Measurements from ENCODE around the gene CCSER1. TPM values are rescaled to one million over a fixed set of nuclear protein-coding genes. Genes with fewer than 3 reads are reported as not detected.

CCSER1 gene
- total and polyA plus RNA-seq, 2 donors (not counting 1 experiment from before 2014, with no cell fraction given), result 10.7 to 39.5 TPM

DNA sequence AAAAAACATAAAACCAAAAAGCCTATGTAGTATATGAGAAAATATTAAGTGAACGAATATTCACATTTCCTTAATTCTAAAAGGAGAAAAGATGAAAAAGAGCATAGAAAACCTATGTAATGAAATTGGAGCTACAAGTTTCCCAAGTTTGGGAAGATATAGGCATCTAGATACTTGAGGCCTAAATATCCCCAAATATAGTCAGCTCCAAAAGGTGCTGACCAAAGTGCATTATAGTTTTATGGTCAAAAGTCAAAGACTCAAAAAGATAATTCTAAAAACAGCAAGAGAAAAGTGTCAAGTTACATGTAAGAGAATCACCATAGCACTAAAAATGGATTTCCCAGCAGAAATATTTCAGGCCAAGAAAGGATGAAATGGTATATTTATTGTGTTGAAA lies 1502.9 kb downstream of the CCSER1 start:
- Histone ChIP-seq H3K9me3 (ENCODE audit: control extremely low read depth in 1 of 3, control insufficient read depth in 2 of 3, insufficient read depth in 1 of 3, low read length in 2 of 3) (peaks cover 0 to 3% (median 1%) of the 10 kb centered on the region in 3 donors), H3K27ac (ENCODE audit: low read length in 2 of 2) (no peak overlapping the region), H3K27me3 (replicated peaks in 1 of 4; ENCODE audit: control extremely low read depth in 1 of 4, control insufficient read depth in 3 of 4, insufficient read depth in 4 of 4, low read length in 3 of 4) (no peaks in the 10 kb centered on the region), H3K4me2 (replicated peaks; ENCODE audit: low read depth, low read length, poor library complexity, severe bottlenecking) (no peak overlapping the region), H3K9ac (ENCODE audit: low read length) (no peak overlapping the region), H2AFZ (ENCODE audit: insufficient read depth, low read depth, low read length, poor library complexity, severe bottlenecking) (no peak overlapping the region), H3K36me3 (replicated peaks in 1 of 2; ENCODE audit: control extremely low read depth in 1 of 2, control insufficient read depth in 1 of 2, extremely low read depth in 1 of 2, insufficient read depth in 2 of 2, low read length in 1 of 2) (no peaks in the 10 kb centered on the region), H3K4me3 (ENCODE audit: control extremely low read depth in 1 of 5, extremely low read depth in 1 of 5, insufficient read depth in 1 of 5, low read depth in 2 of 5, low read length in 4 of 5) (no peak overlapping the region), H4K20me1 (ENCODE audit: control insufficient read depth, insufficient read depth, low read length, poor library complexity, severe bottlenecking) (no peaks in the 10 kb centered on the region), H3K79me2 (ENCODE audit: control insufficient read depth, insufficient read depth, low read length) (no peaks in the 10 kb centered on the region), H3K4me1 (ENCODE audit: control insufficient read depth in 2 of 2, insufficient read depth in 2 of 2, low read length in 2 of 2) (no peaks in the 10 kb centered on the region)
- DNase-seq, result no peak
- TF ChIP-seq EZH2 (IDR thresholded peaks at IDR 0.05; ENCODE audit: borderline replicate concordance, insufficient read depth, low read depth, low read length, poor library complexity, severe bottlenecking), result no peak
- TF ChIP-seq, protein P1, sequence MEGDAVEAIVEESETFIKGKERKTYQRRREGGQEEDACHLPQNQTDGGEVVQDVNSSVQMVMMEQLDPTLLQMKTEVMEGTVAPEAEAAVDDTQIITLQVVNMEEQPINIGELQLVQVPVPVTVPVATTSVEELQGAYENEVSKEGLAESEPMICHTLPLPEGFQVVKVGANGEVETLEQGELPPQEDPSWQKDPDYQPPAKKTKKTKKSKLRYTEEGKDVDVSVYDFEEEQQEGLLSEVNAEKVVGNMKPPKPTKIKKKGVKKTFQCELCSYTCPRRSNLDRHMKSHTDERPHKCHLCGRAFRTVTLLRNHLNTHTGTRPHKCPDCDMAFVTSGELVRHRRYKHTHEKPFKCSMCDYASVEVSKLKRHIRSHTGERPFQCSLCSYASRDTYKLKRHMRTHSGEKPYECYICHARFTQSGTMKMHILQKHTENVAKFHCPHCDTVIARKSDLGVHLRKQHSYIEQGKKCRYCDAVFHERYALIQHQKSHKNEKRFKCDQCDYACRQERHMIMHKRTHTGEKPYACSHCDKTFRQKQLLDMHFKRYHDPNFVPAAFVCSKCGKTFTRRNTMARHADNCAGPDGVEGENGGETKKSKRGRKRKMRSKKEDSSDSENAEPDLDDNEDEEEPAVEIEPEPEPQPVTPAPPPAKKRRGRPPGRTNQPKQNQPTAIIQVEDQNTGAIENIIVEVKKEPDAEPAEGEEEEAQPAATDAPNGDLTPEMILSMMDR (IDR thresholded peaks at IDR 0.05), result no peak
- Mint-ChIP-seq H3K27ac (no peak overlapping the region), H3K9me3 (ENCODE audit: insufficient read depth) (peaks cover 5% of the 10 kb centered on the region), H3K4me3 (no peak overlapping the region), H3K4me1 (no peaks in the 10 kb centered on the region), H3K27me3 (no peaks in the 10 kb centered on the region)
- no CpG with 5 or more reads among the region's 1 CpG for WGBS (ENCODE audit: insufficient coverage)
- intact Hi-C loops (cut with micrococcal nuclease), result no loop called here
- no peak for ATAC-seq (ENCODE audit: low read depth)
- ChIA-PET CTCF (no interaction called here), POLR2A (no interaction called here)

DNA sequence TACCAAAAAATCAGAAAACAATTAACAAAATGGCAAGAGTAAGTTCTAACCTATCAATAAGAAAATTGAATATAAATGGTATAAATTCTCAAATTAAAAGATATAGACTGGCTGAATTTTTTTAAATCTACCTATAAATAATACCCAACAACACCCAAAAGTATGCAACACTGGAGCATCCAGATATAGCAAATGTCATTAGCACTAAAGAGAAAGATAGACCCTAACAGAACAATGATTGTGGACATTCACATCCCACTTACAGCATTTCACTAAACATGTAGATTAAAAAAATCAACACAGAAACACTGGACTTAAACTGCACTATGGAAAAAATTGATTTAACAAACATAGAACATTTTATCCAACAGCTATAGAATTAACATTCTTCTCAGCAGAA lies 1503.6 kb downstream of the CCSER1 start:
- Histone ChIP-seq H3K79me2 (ENCODE audit: control insufficient read depth, insufficient read depth, low read length) (no peaks in the 10 kb centered on the region), H3K4me3 (ENCODE audit: control extremely low read depth in 1 of 5, extremely low read depth in 1 of 5, insufficient read depth in 1 of 5, low read depth in 2 of 5, low read length in 4 of 5) (no peak overlapping the region), H2AFZ (ENCODE audit: insufficient read depth, low read depth, low read length, poor library complexity, severe bottlenecking) (no peak overlapping the region), H3K4me1 (ENCODE audit: control insufficient read depth in 2 of 2, insufficient read depth in 2 of 2, low read length in 2 of 2) (no peaks in the 10 kb centered on the region), H3K36me3 (replicated peaks in 1 of 2; ENCODE audit: control extremely low read depth in 1 of 2, control insufficient read depth in 1 of 2, extremely low read depth in 1 of 2, insufficient read depth in 2 of 2, low read length in 1 of 2) (no peaks in the 10 kb centered on the region), H3K4me2 (replicated peaks; ENCODE audit: low read depth, low read length, poor library complexity, severe bottlenecking) (no peak overlapping the region), H3K9ac (ENCODE audit: low read length) (no peak overlapping the region), H4K20me1 (ENCODE audit: control insufficient read depth, insufficient read depth, low read length, poor library complexity, severe bottlenecking) (no peaks in the 10 kb centered on the region), H3K9me3 (ENCODE audit: control extremely low read depth in 1 of 3, control insufficient read depth in 2 of 3, insufficient read depth in 1 of 3, low read length in 2 of 3) (peaks cover 0 to 3% (median 1%) of the 10 kb centered on the region in 3 donors), H3K27ac (ENCODE audit: low read length in 2 of 2) (no peak overlapping the region), H3K27me3 (replicated peaks in 1 of 4; ENCODE audit: control extremely low read depth in 1 of 4, control insufficient read depth in 3 of 4, insufficient read depth in 4 of 4, low read length in 3 of 4) (no peaks in the 10 kb centered on the region)
- Mint-ChIP-seq H3K4me1 (no peaks in the 10 kb centered on the region), H3K27ac (no peak overlapping the region), H3K4me3 (no peak overlapping the region), H3K27me3 (no peaks in the 10 kb centered on the region), H3K9me3 (ENCODE audit: insufficient read depth) (peaks cover 5% of the 10 kb centered on the region)
- ChIA-PET POLR2A (no interaction called here), CTCF (no interaction called here)
- TF ChIP-seq EZH2 (IDR thresholded peaks at IDR 0.05; ENCODE audit: borderline replicate concordance, insufficient read depth, low read depth, low read length, poor library complexity, severe bottlenecking), result no peak
- TF ChIP-seq, protein P1 (IDR thresholded peaks at IDR 0.05), result no peak
- intact Hi-C loops (cut with micrococcal nuclease), result no loop called here
- ATAC-seq (ENCODE audit: low read depth) (no peak), DNase-seq (no peak)

Data from B cell (primary cell).